OCI-LY7 (cell line): ENCODE data around the gene TMEM81.

ENCODE experiments used
- CTCF ChIP-seq: fragments of 200-600 bp; sonication (generic); conservative IDR thresholded peaks from 2 replicates; pipeline ENCODE4 v1.5.1; 2014; ENCODE audit warnings: mild to moderate bottlenecking, antibody characterized with exemption, low read length, moderate library complexity, mixed read lengths
- EZH2phosphoT487 ChIP-seq: fragments of 200-600 bp; sonication (generic); IDR thresholded peaks from 2 replicates; pipeline ENCODE4 v1.6.1; 2018; ENCODE audit warnings: low read depth, borderline replicate concordance, mild to moderate bottlenecking, mixed run types, antibody characterized with exemption, low read length, moderate library complexity, mixed read lengths

- TF ChIP-seq CTCF (no peak), EZH2phosphoT487 (no peak)
Observed at GRCh38 chr1:205046870-205047269, 37.4 kb downstream of the TMEM81 start.
